Cardiac muscle cell (in vitro differentiated cells and primary cell): Measurements from ENCODE around the gene ZNF44. TPM values are rescaled to one million over a fixed set of nuclear protein-coding genes. Genes with fewer than 3 reads are reported as not detected.

Experiments used
- DNase-seq, 2 donors: peaks; one replicate each; pipeline versions ENCODE4 v3.0.0 to v3.0.0-alpha.2; 2010 to 2017; ENCODE audit warnings: low read depth in 1 of 2, low spot score in 1 of 2
- H3K27ac ChIP-seq: fragments of 200-600 bp; sonication (generic); 2 replicates; pipeline ENCODE4 v1.5.1; 2016
- H3K27me3 ChIP-seq: fragments of 200-600 bp; sonication (generic); 2 replicates; pipeline ENCODE4 v1.6.0; 2016; ENCODE audit warnings: control low read depth
- H3K36me3 ChIP-seq: fragments of 200-600 bp; sonication (generic); 2 replicates; pipeline ENCODE4 v1.5.1; 2016; ENCODE audit warnings: control low read depth
- H3K4me1 ChIP-seq: fragments of 200-600 bp; sonication (generic); 2 replicates; pipeline ENCODE4 v1.8.1; 2017; ENCODE audit warnings: low read depth, mild to moderate bottlenecking, mixed run types
- H3K4me3 ChIP-seq: fragments of 200-600 bp; sonication (generic); 2 replicates; pipeline ENCODE4 v1.5.1; 2016; ENCODE audit warnings: mild to moderate bottlenecking
- H3K9me3 ChIP-seq: fragments of 200-600 bp; sonication (generic); 2 replicates; pipeline ENCODE4 v1.5.1; 2017; ENCODE audit warnings: low read depth, mild to moderate bottlenecking, control low read depth
- CTCF ChIP-seq: IDR thresholded peaks from 2 replicates; pipeline ENCODE4 v1.5.1; 2012; ENCODE audit warnings: low read depth, mild to moderate bottlenecking, low read length
- polyA plus RNA-seq: library from polyadenylated mRNA; unstranded; fragments of >200 nt; fragmentation: Nextera tagmentation; extraction: Ambion mirVana; gene quantifications from 2 replicates; pipeline ENCODE4 v1.2.1, GENCODE V29; 2016
- total RNA-seq: library from RNA; depleted of rRNA; stranded (reverse); fragments of >200 nt; gene quantifications from 2 replicates; pipeline ENCODE4 v1.2.3, GENCODE V29; 2016

ZNF44 gene
- total RNA-seq (8.2 and 10.9 TPM in 2 replicates), polyA plus RNA-seq (12.5 and 14.0 TPM in 2 replicates)

- Histone ChIP-seq H3K4me1 (peaks cover 14% of the 10 kb centered on the region), H3K27me3 (no peaks in the 10 kb centered on the region), H3K36me3 (no peaks in the 10 kb centered on the region), H3K4me3 (peak within 1 kb of the TSS; percentile 81), H3K9me3 (no peaks in the 10 kb centered on the region), H3K27ac (peak within 1 kb of the TSS; percentile 97)
- peak; percentile 96 to 99 for DNase-seq
- no peak for TF ChIP-seq CTCF
These were observed at the start of gene ZNF44 for GRCh38 chr19:12294249-12295158. ZNF44 (minus strand) TSS chr19:12294883; CDS start chr19:12294694, 189 bp downstream.

GRCh38 chr19:12333162-12334159 lies 38.8 kb upstream of the ZNF44 start, which contains the start of gene ZNF563:
ZNF563 (minus strand) TSS chr19:12333633; CDS start chr19:12333482, 151 bp downstream.
- peak; percentile 96 for DNase-seq
- no peaks in the 10 kb centered on the region for H3K9me3 ChIP-seq
- H3K4me1 ChIP-seq: peaks cover 21% of the 10 kb centered on the region
- TF ChIP-seq CTCF: no peak
- peak within 1 kb of the TSS; percentile 77 for H3K4me3 ChIP-seq
- H3K27ac ChIP-seq: peak within 1 kb of the TSS; percentile 77
- H3K36me3 ChIP-seq: no peaks in the 10 kb centered on the region
- H3K27me3 ChIP-seq: no peaks in the 10 kb centered on the region

GRCh38 chr19:12331211-12331941 lies 36.7 kb upstream of the ZNF44 start:
- Histone ChIP-seq H3K36me3 (no peaks in the 10 kb centered on the region), H3K9me3 (no peaks in the 10 kb centered on the region), H3K4me3 (no peak overlapping the region), H3K27me3 (no peaks in the 10 kb centered on the region), H3K27ac (peak overlapping the region; percentile 28), H3K4me1 (peaks cover 21% of the 10 kb centered on the region)
- peak in 1 of 2 donors; percentile 5 for DNase-seq
- TF ChIP-seq CTCF: no peak

GRCh38 chr19:12330340-12330739 lies 35.7 kb upstream of the ZNF44 start:
- Histone ChIP-seq H3K27me3 (no peaks in the 10 kb centered on the region), H3K27ac (no peak overlapping the region), H3K4me3 (no peak overlapping the region), H3K36me3 (no peaks in the 10 kb centered on the region), H3K9me3 (no peaks in the 10 kb centered on the region), H3K4me1 (peaks cover 21% of the 10 kb centered on the region)
- no peak for DNase-seq
- TF ChIP-seq CTCF: no peak

GRCh38 chr19:12325690-12326089 lies 31.0 kb upstream of the ZNF44 start:
- no peaks in the 10 kb centered on the region for H3K27me3 ChIP-seq
- peaks cover 3% of the 10 kb centered on the region for H3K36me3 ChIP-seq
- TF ChIP-seq CTCF: no peak
- no peak overlapping the region for H3K4me3 ChIP-seq
- H3K27ac ChIP-seq: no peak overlapping the region
- H3K9me3 ChIP-seq: no peaks in the 10 kb centered on the region
- no peak for DNase-seq
- H3K4me1 ChIP-seq: peaks cover under 1% of the 10 kb centered on the region
